Tibial nerve (tissue), 4 donors: ENCODE results near the gene MAGEA8.

Experiments
- EP300 ChIP-seq, 2 donors: sonication (generic); formaldehyde crosslinking; IDR thresholded peaks; one replicate each; pipeline ENCODE4 v1.6.1; 2017; ENCODE audit warnings: antibody characterized with exemption in 2 of 2, mild to moderate bottlenecking in 1 of 2
- POLR2A ChIP-seq, 2 donors: fragments of 450-650 bp; IDR thresholded peaks; one replicate each; pipeline ENCODE4 v1.6.1; 2017; ENCODE audit warnings: antibody characterized with exemption in 2 of 2, mild to moderate bottlenecking in 2 of 2, moderate library complexity in 2 of 2
- TF ChIP-seq, protein P1 (sequence below), 5 experiments: fragments of 200-600 bp in 3 of 5; fragments of 450-650 bp in 2 of 5; sonication (generic) in 3 of 5; IDR thresholded peaks; one replicate each; pipeline ENCODE4 v1.5.1; 2016 to 2019; ENCODE audit warnings: antibody characterized with exemption in 5 of 5, mild to moderate bottlenecking in 3 of 5, moderate library complexity in 2 of 5

- TF ChIP-seq, protein P1, sequence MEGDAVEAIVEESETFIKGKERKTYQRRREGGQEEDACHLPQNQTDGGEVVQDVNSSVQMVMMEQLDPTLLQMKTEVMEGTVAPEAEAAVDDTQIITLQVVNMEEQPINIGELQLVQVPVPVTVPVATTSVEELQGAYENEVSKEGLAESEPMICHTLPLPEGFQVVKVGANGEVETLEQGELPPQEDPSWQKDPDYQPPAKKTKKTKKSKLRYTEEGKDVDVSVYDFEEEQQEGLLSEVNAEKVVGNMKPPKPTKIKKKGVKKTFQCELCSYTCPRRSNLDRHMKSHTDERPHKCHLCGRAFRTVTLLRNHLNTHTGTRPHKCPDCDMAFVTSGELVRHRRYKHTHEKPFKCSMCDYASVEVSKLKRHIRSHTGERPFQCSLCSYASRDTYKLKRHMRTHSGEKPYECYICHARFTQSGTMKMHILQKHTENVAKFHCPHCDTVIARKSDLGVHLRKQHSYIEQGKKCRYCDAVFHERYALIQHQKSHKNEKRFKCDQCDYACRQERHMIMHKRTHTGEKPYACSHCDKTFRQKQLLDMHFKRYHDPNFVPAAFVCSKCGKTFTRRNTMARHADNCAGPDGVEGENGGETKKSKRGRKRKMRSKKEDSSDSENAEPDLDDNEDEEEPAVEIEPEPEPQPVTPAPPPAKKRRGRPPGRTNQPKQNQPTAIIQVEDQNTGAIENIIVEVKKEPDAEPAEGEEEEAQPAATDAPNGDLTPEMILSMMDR (IDR thresholded peaks at IDR 0.05) = no peak
- TF ChIP-seq EP300 (IDR thresholded peaks at IDR 0.05) (no peak), POLR2A (IDR thresholded peaks at IDR 0.05) (no peak)
These were observed 13.5 kb upstream of the MAGEA8 start for GRCh38 chrX:149867488-149867887.
